Globus pallidus (tissue), 1 donor: ENCODE measurements around the gene CNTN4.

Experiments
- DNase-seq: peaks from one replicate; pipeline ENCODE4 v3.0.0-alpha.2; 2015; ENCODE audit warnings: low spot score

The CNTN4 gene

DNA sequence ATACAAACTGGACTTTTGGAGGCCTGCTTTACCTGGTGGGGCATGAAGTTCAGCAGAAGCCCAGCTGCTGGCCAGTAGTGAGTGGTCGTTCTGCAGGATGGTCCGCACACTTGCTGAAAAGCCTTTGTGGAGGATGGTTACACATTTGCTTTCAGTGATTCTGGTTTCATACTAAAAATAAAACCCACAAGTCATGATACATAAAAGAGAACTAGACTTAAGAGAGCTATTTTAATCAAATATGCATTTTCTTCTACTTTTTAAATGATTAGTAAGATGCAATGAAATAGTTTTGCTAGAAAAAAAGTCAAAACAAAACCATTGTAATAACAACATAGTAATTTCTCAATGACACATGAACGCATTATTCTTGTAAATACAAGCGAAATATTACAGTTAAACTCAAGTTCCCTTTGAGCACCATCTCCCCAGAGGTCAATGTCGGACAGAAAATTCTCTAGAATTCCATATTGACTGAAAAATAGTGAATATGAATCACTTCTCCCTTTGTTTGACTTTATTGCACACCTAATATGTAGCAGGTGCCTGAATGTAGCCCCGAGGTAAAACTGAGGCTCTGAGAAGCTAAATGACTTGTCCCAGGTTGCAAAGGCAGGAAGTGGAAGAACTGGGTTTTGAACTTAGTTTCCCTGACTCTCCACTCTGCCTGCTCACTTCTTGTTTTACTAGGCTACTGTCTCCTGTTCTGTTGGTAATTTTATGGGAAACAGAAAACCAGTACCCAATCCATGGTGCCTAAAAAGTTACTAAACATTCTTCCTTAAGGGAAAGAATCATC lies 1003.2 kb downstream of the CNTN4 start:
- DNase-seq: no peak

DNA sequence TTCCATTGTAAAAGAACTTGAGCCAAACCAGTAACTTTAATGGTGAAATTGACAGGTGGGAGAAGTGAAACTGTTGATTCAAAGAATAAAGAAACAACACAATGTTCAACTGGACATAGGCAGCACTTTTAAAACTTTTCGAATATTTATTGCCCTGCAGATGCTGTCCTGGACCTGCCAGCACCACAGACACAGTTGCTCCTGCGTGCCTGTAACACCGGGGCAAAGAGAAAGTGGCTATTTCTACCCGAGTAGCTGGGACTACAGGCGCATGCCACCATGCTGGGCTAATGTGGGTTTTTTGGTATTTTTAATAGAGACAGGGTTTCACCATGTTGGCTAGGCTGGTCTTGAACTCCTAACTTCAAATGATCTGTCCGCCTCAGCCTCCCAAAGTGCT lies 1004.1 kb downstream of the CNTN4 start:
- no peak for DNase-seq

DNA sequence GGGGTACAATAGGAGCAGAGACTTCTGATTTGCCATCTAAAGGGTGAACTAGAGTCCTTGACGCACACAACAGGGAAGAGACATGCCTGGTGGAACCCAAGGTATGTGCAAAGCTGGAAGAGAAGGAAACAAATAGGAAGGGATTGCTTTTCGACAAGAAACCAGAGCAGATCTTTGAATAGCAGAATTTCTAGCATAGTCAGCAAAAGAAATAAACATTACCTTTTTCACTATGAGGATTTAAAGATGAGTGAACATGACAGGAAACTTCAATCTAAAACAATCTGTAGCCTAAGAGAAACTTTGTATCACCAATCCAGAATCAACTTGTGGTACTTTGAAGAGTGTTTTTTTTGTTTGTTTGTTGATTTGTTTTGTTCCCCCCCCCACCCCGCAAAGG lies 1006.6 kb downstream of the CNTN4 start:
- no peak for DNase-seq

DNA sequence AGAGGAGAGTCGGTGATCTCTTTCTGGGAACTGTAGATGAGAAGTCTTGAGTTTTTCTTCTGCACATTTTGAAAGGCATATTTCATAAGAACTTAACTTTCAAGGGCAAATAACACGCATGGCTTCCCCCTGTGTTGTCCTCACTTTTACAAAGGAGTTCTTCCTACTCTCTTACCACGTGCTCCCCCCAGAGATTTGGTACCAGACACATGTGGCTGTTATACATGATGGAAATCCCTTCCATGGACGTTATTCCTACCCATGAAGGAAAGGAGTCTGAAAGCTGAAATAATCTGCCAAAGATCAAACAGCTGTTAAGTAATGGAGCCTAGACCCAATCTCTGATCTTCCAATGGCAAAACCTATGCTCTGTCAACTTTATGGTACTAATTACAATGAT lies 1007.1 kb downstream of the CNTN4 start:
- DNase-seq: no peak

DNA sequence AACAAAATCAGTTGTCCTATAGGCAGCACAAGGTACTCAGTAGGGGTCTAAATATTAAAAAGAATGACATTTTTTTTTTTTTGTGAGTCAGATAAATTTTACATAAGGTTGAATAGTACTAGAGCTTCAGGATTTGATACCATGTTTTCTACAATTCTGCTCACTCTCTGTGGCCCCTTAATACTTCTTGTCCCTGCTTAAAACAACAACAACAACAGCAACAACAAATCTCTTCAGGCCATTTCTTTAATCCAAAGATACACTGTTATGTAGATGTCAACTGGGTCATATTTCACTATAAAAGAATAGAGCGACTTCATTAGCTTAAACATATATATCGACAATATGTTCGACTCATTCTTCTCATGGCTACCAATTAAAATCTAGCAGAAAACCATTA lies 1008.5 kb downstream of the CNTN4 start:
- no peak for DNase-seq
